HepG2 (cell line): ENCODE results near the gene HPCAL1. TPM values are rescaled to one million over a fixed set of nuclear protein-coding genes. Genes with fewer than 3 reads are reported as not detected.

ENCODE experiments used
- ATAC-seq: fragments of 200-7000 bp; cut with Tn5 transposase; 3 replicates; pipeline ENCODE4 v1.9.1; 2020; ENCODE audit warnings: mild to moderate bottlenecking, moderate library complexity
- BruUV-seq: library from RNA; stranded (reverse); fragments of 400-500 nt; replicated peaks from 2 replicates; lab custom pipeline; 2021; lab: Mats Ljungman, UMichigan
- CTCF ChIA-PET: fragments of 300-600 bp; formaldehyde crosslinking; extraction: SDS; loops from one replicate; lab custom pipeline; 2021; ENCODE audit warnings: low total read pairs, inconsistent platforms, low intra/inter-chr PET ratio; lab: Yijun Ruan, JAX
- POLR2A ChIA-PET: fragments of 350-600 bp; sonication (Branson Sonifier 250); formaldehyde crosslinking; loops from one replicate; lab custom pipeline; 2020; ENCODE audit warnings: antibody characterized with exemption, inconsistent platforms; lab: Yijun Ruan, JAX
- DNase-seq: peaks from one replicate; pipeline ENCODE4 v3.0.0-alpha.2; 2015; ENCODE audit warnings: low spot score
- FAIRE-seq: peaks from 3 replicates; lab custom pipeline; 2011; peaks lifted over from hg19 to GRCh38; lab: Jason Lieb, UNC
- H2AFZ ChIP-seq: one replicate; pipeline ENCODE4 v1.6.1; 2011; ENCODE audit warnings: low read length, inconsistent platforms
- H3K27ac ChIP-seq: fragments of 300-600 bp; 3 replicates; pipeline ENCODE4 v1.8.0; 2011; ENCODE audit warnings: mixed run types, mild to moderate bottlenecking, mixed read lengths, low read length, inconsistent platforms; ENCODE audit not compliant: insufficient read depth; ENCODE audit errors: extremely low read length
- H3K27me3 ChIP-seq, 2 experiments: fragments of 200-600 bp in 1 of 2; 2 replicates in 1 of 2; 3 replicates in 1 of 2; pipeline versions ENCODE4 v1.6.0 to v1.8.0; 2011; ENCODE audit warnings: low read length in 2 of 2, mild to moderate bottlenecking in 2 of 2, moderate library complexity in 2 of 2, inconsistent platforms in 1 of 2; ENCODE audit not compliant: insufficient read depth in 2 of 2, control insufficient read depth in 1 of 2
- H3K36me3 ChIP-seq, 2 experiments: fragments of 200-600 bp in 1 of 2; replicated peaks in 1 of 2; 2 replicates in 1 of 2; 3 replicates in 1 of 2; pipeline versions ENCODE4 v1.5.1 to v1.8.0; 2011; ENCODE audit warnings: low read length in 2 of 2, inconsistent platforms in 1 of 2; ENCODE audit not compliant: insufficient read depth in 2 of 2, control insufficient read depth in 1 of 2
- H3K4me1 ChIP-seq: 2 replicates; pipeline ENCODE4 v1.5.1; 2012; ENCODE audit warnings: low read length, inconsistent platforms; ENCODE audit not compliant: insufficient read depth
- H3K4me2 ChIP-seq: 2 replicates; pipeline ENCODE4 v1.6.0; 2011; ENCODE audit warnings: low read depth, low read length, inconsistent platforms
- H3K4me3 ChIP-seq, 3 experiments: fragments of 200-600 bp in 1 of 3; sonication (generic), shearing (Covaris generic) in 1 of 3; replicated peaks in 1 of 3; 2 replicates each; pipeline ENCODE4 v1.5.1; 2011 to 2016; ENCODE audit warnings: low read length in 3 of 3, inconsistent platforms in 2 of 3, low read depth in 2 of 3, mild to moderate bottlenecking in 2 of 3, control low read depth in 1 of 3, mixed read lengths in 1 of 3; ENCODE audit not compliant: insufficient read depth in 1 of 3
- H3K79me2 ChIP-seq: one replicate; pipeline ENCODE4 v1.6.1; 2011; ENCODE audit warnings: low read length, inconsistent platforms; ENCODE audit not compliant: insufficient read depth
- H3K9ac ChIP-seq: 2 replicates; pipeline ENCODE4 v1.6.0; 2011; ENCODE audit warnings: mild to moderate bottlenecking, low read depth, low read length, inconsistent platforms; ENCODE audit not compliant: insufficient read depth
- H3K9me3 ChIP-seq: 2 replicates; pipeline ENCODE4 v1.5.1; 2012; ENCODE audit warnings: mild to moderate bottlenecking, low read length
- H4K20me1 ChIP-seq: 2 replicates; pipeline ENCODE4 v1.6.0; 2011; ENCODE audit warnings: inconsistent platforms, mild to moderate bottlenecking, low read length, moderate library complexity; ENCODE audit not compliant: insufficient read depth
- CENPT ChIP-seq: sonication (generic); formaldehyde crosslinking; IDR thresholded peaks from 2 replicates; pipeline ENCODE4 v1.8.0; 2022; ENCODE audit warnings: low read depth, mild to moderate bottlenecking, moderate library complexity, missing genetic modification reagents
- MTF1 ChIP-seq: sonication (generic); formaldehyde crosslinking; IDR thresholded peaks from 2 replicates; pipeline ENCODE4 v1.5.0; 2020; ENCODE audit warnings: missing genetic modification reagents
- NFE2L1 ChIP-seq: sonication (generic); formaldehyde crosslinking; IDR thresholded peaks from 2 replicates; pipeline ENCODE4 v1.4.0; 2020; ENCODE audit warnings: missing genetic modification reagents, mild to moderate bottlenecking, borderline replicate concordance
- SAFB2 ChIP-seq: sonication (generic); formaldehyde crosslinking; IDR thresholded peaks from 2 replicates; pipeline ENCODE4 v1.5.1; 2020; ENCODE audit warnings: missing genetic modification reagents, low read depth, mild to moderate bottlenecking, borderline replicate concordance
- TRIM24 ChIP-seq: sonication (generic); formaldehyde crosslinking; IDR thresholded peaks from 2 replicates; pipeline ENCODE4 v1.8.0; 2022; ENCODE audit warnings: mild to moderate bottlenecking, missing genetic modification reagents
- ZNF124 ChIP-seq: sonication (generic); formaldehyde crosslinking; IDR thresholded peaks from 2 replicates; pipeline ENCODE4 v1.4.0; 2020; ENCODE audit warnings: missing genetic modification reagents
- ZNF354B ChIP-seq: sonication (generic); formaldehyde crosslinking; IDR thresholded peaks from 2 replicates; pipeline ENCODE4 v1.8.0; 2022; ENCODE audit warnings: mild to moderate bottlenecking, missing genetic modification reagents
- ZNF484 ChIP-seq: sonication (generic); formaldehyde crosslinking; IDR thresholded peaks from 2 replicates; pipeline ENCODE4 v1.5.1; 2020; ENCODE audit warnings: mild to moderate bottlenecking, low read depth, missing genetic modification reagents, borderline replicate concordance
- ZNF878 ChIP-seq: sonication (generic); formaldehyde crosslinking; IDR thresholded peaks from 2 replicates; pipeline ENCODE4 v1.8.1; 2023; ENCODE audit warnings: mild to moderate bottlenecking, missing genetic modification reagents, moderate library complexity
- WGBS: methylation state at CpG from one replicate; pipeline ENCODE4 v1.1.6; 2017; ENCODE audit warnings: low lambda C conversion rate; 5-methylcytosine and 5-hydroxymethylcytosine counted together
- in situ Hi-C: cut with HindIII; loops from 2 replicates; pipeline ENCODE4 v1.10.0; 2017; ENCODE audit warnings: low pct_unique_long_range_greater_than_20kb; ENCODE audit not compliant: extremely low pct_ligation_motif_present
- intact Hi-C: fragments of 100-400 bp; cut with micrococcal nuclease; formaldehyde crosslinking; loops from one replicate; pipeline ENCODE4 v1.10.0; 2022; ENCODE audit not compliant: unreplicated experiment
- polyA plus RNA-seq, 8 experiments: library from polyadenylated mRNA; depleted of rRNA in 3 of 8; stranded (reverse) in 7 of 8; unstranded in 1 of 8; fragments of >200 nt; fragmentation: Illumina TruSeq in 4 of 8; extraction: Trizol in 4 of 8; gene quantifications; 2 replicates each; pipeline versions ENCODE4 v1.2.1 to v1.2.3, GENCODE V29; 2011 to 2016; ENCODE audit warnings: low read depth in 4 of 8, missing spikeins in 1 of 8, mixed read lengths in 1 of 8; ENCODE audit not compliant: insufficient read depth in 1 of 8
- total RNA-seq, 5 experiments: library from RNA; depleted of rRNA; stranded (reverse); fragments of >200 nt; fragmentation: Illumina TruSeq; extraction: Trizol; gene quantifications; 2 replicates each; pipeline ENCODE4 v1.2.3, GENCODE V29; 2016; ENCODE audit warnings: low read depth in 1 of 5
- TF ChIP-seq, protein P1 (sequence below): sonication (generic); formaldehyde crosslinking; IDR thresholded peaks from 2 replicates; pipeline ENCODE4 v1.4.0; 2020; ENCODE audit warnings: missing genetic modification reagents, mild to moderate bottlenecking, borderline replicate concordance
- TF ChIP-seq, protein P2 (sequence below): sonication (generic); formaldehyde crosslinking; conservative IDR thresholded peaks from 2 replicates; pipeline ENCODE4 v1.8.0; 2022; ENCODE audit warnings: mild to moderate bottlenecking, moderate library complexity, missing genetic modification reagents
- TF ChIP-seq, protein P3 (sequence below): IDR thresholded peaks from 2 replicates; pipeline ENCODE4 v1.6.1; 2016; ENCODE audit warnings: missing compliant biosample characterization, missing genetic modification reagents, borderline replicate concordance

Gene HPCAL1
- total and polyA plus RNA-seq, 2 of the 13 experiments (the other 11 are each of a cell fraction or from before 2014, with no cell fraction given): 29.5 to 29.9 TPM

DNA sequence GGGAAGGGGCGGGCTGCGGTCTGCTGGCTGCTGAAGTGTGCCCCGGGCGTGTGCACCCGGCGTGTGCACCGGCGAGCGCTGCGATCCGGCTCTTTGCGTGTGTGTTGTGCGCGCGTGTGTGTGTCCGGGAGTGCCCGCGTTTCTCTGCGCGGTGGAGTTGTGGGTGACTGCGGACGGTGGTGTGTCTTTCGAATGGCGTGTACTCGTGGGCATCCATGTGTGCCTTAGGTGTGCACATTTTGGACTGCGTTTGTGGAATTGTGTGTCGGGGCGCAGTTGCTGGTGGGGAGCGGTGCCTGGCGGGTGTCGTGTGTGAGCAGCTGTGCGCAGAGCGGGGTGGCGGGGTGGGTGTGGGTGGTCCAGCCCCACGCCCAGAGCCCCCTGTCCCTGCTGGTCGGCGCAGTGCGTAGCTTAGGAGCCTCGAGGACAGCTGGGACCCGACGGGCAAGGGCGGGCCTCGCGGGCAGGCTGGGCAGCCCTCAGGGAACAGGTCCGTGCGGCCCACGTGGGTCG, 533 bp downstream of the HPCAL1 start (continued):
- TF ChIP-seq, protein P1, sequence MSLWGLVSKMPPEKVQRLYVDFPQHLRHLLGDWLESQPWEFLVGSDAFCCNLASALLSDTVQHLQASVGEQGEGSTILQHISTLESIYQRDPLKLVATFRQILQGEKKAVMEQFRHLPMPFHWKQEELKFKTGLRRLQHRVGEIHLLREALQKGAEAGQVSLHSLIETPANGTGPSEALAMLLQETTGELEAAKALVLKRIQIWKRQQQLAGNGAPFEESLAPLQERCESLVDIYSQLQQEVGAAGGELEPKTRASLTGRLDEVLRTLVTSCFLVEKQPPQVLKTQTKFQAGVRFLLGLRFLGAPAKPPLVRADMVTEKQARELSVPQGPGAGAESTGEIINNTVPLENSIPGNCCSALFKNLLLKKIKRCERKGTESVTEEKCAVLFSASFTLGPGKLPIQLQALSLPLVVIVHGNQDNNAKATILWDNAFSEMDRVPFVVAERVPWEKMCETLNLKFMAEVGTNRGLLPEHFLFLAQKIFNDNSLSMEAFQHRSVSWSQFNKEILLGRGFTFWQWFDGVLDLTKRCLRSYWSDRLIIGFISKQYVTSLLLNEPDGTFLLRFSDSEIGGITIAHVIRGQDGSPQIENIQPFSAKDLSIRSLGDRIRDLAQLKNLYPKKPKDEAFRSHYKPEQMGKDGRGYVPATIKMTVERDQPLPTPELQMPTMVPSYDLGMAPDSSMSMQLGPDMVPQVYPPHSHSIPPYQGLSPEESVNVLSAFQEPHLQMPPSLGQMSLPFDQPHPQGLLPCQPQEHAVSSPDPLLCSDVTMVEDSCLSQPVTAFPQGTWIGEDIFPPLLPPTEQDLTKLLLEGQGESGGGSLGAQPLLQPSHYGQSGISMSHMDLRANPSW (CRISPR knock-in tag): no peak
- TF ChIP-seq CENPT (CRISPR knock-in tag) (no peak), ZNF878 (no peak), MTF1 (CRISPR knock-in tag) (no peak), ZNF124 (CRISPR knock-in tag) (no peak), ZNF484 (CRISPR knock-in tag) (no peak), TRIM24 (no peak)
- TF ChIP-seq, all 625 proteins: peak for 63

GRCh38 chr2:10303694-10304378, 1.1 kb downstream of the HPCAL1 start:
- in situ Hi-C loops: no loop called here
- TF ChIP-seq, protein P2, sequence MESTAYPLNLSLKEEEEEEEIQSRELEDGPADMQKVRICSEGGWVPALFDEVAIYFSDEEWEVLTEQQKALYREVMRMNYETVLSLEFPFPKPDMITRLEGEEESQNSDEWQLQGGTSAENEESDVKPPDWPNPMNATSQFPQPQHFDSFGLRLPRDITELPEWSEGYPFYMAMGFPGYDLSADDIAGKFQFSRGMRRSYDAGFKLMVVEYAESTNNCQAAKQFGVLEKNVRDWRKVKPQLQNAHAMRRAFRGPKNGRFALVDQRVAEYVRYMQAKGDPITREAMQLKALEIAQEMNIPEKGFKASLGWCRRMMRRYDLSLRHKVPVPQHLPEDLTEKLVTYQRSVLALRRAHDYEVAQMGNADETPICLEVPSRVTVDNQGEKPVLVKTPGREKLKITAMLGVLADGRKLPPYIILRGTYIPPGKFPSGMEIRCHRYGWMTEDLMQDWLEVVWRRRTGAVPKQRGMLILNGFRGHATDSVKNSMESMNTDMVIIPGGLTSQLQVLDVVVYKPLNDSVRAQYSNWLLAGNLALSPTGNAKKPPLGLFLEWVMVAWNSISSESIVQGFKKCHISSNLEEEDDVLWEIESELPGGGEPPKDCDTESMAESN (CRISPR knock-in tag): peak; percentile 65
- TF ChIP-seq ZNF354B (CRISPR knock-in tag) (no peak), NFE2L1 (CRISPR knock-in tag) (no peak), SAFB2 (no peak)
- TF ChIP-seq, protein P3, sequence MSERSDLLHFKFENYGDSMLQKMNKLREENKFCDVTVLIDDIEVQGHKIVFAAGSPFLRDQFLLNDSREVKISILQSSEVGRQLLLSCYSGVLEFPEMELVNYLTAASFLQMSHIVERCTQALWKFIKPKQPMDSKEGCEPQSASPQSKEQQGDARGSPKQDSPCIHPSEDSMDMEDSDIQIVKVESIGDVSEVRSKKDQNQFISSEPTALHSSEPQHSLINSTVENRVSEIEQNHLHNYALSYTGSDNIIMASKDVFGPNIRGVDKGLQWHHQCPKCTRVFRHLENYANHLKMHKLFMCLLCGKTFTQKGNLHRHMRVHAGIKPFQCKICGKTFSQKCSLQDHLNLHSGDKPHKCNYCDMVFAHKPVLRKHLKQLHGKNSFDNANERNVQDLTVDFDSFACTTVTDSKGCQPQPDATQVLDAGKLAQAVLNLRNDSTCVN (CRISPR knock-in tag): peak; percentile 13; the same call in 1 of the 2 replicates

More at GRCh38 chr2:10303694-10304378, 1.1 kb downstream of the HPCAL1 start:
- Histone ChIP-seq H3K79me2 (peaks cover 58% of the 10 kb centered on the region), H3K9me3 (no peaks in the 10 kb centered on the region), H2AFZ (no peak overlapping the region), H3K27me3 (no peaks in the 10 kb centered on the region; a peak in 1 of 5 replicates), H3K9ac (peak overlapping the region; percentile 75), H3K27ac (no peak overlapping the region), H4K20me1 (peaks cover 38% of the 10 kb centered on the region; the same call in 1 of the 2 replicates), H3K4me2 (peak overlapping the region; percentile 92), H3K4me1 (peaks cover 54% of the 10 kb centered on the region), H3K36me3 (peaks cover 0 to 2% of the 10 kb centered on the region in 2 experiments; a peak in 1 of 5 replicates), H3K4me3 (peak overlapping the region; percentile 68 to 93 (median 91))
- FAIRE-seq (no peak), ATAC-seq (peak; percentile 21), DNase-seq (peak; percentile 44)
- 8% methylated on average over 33 of the region's 53 CpGs for WGBS
- intact Hi-C loops: loop anchor here (2.0 kb wide), 2 partner anchors 19 to 181 kb away; partner anchors contain the start of gene RRM2
- ChIA-PET CTCF (interaction anchor here (1.6 to 2.7 kb wide), 3 partner anchors 33 to 115 kb away, joined by 7 to 11 read pairs (median 10); no protein-coding TSS in a partner anchor), POLR2A (interaction anchor here (1.2 to 5.2 kb wide), 10 partner anchors 19 to 145 kb away, joined by 4 to 105 read pairs (median 27); partner anchors contain the start of gene ODC1)
- no TSS peak for BruUV-seq
